NCI-H1105 (cell line): Measurements from ENCODE around the gene GARIN6.
"Not testable (repeated sequence)": the region's sequence is repeated elsewhere in the genome, so short reads cannot be mapped to it uniquely, and the experiment has no call there.

Experiments
- DNase-seq: peaks from one replicate; lab custom pipeline; 2025; lab: John Stamatoyannopoulos, UW

Gene GARIN6

DNA sequence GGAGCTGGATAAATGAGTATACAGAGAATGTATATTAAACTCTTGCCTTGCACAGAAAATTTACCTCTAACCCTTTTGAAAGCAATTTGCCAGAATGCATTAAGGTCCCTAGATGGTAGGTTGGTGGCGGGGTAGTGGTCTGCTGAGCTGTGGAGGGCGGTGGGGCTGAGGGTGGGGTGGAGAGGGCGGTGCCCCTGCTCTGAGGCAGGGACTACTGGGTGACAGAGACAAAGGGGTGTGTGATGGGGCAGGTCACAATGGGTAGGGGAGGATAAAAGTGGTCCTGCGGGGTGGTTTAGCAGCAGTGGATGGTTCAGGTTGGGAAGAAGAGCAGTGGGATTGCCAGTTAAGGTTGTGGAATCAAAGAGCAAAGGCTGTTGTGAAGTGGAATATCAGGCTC, at the start of gene GARIN6:
Gene GARIN6 (plus strand): TSS at position 301 of the 400 bp plus-strand sequence. CDS start 422 bp downstream, outside the sequence.
- no peak for DNase-seq

DNA sequence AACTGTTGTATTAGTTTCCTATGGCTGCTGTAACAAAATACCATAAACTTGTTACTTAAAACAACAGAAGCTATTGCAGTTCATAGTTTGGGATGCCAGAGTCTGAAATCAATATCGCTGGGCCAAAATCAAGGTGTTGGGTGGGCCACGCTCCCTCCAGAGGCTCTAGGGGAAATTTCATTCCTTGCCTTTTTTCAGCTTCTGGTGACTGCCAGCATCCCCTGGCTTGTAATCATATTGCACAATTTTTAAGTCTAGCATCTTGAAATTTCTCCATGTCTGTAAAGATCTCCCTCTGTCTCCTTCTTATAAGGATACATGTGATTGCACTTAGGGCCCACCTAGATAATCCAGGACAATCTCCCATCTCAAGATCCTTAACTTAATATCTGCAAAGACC, 48.8 kb upstream of the GARIN6 start:
- DNase-seq: no peak

DNA sequence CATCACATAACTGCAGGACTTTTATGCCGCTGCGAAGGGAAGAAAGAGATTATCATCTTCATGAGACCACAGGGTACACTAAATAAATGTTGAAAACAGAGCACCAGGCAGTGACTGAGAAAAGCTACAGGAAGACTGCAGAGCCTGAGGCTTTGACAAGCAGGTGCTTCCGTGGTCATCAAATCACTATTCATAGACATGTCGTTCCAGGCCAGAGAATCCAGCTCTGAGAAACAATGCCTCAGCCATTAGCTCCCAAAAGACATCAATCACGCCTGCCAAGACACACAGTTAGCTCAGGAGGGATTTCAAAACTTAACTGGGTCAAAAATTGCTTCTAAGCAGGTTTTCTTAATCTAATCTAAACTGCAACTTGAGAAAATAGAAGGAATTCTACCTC, 47.2 kb upstream of the GARIN6 start:
- peak; percentile 23 for DNase-seq

DNA sequence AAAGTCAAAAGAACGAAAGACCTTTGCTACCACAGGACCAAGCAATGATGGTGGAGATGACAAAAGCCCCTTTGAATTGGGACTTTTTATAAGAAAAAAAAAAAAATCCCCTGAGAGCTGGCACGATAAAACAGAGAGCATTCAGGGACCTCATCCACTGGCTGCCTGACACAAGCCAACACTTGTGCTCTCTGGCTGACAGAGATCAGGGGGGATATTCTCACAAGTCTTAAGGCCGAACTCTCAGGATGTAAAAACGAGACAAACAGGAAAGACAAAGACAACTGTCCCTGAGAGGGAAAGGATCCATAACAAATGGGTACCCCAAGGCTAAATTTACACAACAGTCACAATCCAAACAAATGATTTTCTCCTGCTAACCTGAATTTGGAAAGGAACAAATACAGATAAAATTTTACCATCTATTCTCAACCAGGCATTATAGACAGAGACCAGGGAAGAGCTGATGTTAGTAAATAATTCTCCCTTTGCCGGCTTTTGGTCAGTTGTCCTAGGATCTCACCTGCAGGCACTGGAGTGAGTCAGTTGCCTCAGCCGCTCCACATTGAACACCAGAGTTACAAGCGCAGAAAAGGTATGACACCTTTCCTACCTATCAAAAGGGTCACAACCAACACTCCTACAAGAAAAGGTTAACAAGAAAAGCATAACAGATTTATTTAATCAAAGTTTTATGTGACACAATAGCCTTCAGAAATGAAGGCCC, 37.9 kb upstream of the GARIN6 start:
- DNase-seq: no peak

DNA sequence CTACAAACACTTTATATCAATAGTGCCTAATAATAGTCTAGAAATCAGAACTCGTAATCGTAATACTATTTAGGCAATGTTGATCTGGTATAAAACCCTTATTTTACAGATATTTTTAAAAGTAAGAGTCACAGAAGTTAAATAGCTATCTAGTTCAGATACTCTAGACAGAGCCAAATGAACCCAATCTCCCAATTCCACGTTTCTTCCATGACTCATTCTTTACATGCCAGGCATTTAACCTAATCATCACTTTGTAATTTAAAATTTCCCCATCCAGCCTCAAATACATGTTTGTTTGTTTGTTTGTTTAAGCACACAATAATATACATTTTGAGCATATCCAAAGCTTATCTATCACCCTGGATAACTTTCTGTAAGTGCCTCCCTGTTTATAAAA, 36.4 kb upstream of the GARIN6 start:
- DNase-seq: no peak

DNA sequence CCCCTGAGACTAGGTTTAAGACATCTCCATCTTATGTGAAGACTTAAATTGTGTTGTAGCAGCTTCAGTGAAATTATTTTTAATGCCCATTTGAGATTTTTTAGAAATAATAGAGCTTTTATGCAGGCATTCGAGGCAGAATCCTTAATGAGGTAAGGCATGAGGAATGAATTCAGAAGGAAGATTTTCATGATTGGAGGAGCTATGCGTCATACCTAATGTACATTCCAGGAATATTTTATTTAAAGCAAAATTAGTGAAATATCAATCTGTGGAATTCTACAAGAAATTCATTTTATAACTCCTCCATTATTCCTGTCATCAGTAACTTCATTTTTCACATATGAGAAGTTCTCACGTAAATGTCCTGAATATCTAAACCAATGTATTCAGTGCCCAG, 36.0 kb upstream of the GARIN6 start:
- DNase-seq: no peak

DNA sequence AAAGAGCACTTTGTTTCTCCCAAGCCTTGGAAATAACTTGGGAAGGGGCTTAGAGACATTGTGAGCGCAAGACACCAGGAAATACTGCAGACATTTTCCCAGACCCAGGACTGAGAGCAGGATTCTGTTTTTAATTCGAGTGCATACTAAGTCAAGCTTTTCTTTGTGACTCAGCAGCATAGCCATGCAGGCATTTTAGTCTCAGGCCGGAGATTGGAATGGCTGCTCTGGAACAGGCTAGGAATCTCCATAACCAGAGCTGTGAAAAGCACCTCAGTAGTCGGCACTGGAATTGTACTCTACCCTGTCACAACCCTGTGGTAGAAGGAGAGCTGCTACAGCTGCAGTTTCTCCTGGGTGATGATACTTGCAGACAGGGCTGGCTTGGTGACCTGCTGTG, 28.9 kb upstream of the GARIN6 start:
- DNase-seq: no peak

DNA sequence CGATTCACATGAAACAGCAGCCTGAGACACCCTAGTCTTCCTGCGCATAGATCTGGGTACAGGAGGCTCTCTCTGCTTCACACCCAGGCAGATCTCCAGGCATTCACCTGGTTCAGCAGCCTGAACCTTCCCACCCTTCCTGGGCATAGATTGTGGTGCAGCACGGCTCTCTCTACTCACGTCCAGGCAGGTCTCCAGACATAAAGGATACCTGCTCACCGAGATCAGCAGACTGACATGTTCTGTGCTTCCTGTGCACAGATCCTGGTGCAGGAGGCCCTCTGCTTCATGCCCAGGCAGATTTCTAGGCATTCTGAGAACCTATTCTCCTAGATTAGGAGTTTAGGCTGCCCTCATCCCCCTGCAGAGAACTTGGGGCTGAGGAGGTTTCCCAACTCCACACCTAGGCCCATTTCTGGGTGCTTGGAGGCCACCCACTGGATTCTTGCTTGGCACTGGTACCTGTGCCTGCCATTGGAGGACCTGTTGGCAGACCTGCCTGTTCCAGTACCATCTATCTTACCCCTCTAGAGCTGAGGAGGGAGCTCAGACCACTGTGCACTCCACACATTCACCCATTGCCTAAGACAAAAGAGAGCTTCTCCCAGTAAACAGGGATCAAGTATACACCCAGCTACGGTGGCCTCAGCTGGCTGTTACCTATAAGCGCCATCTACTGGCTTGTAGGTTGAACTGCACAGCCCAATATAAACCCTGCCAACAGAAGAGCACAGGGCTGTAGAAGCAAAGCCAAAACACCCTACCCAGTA, 28.0 kb upstream of the GARIN6 start:
- DNase-seq: no peak

DNA sequence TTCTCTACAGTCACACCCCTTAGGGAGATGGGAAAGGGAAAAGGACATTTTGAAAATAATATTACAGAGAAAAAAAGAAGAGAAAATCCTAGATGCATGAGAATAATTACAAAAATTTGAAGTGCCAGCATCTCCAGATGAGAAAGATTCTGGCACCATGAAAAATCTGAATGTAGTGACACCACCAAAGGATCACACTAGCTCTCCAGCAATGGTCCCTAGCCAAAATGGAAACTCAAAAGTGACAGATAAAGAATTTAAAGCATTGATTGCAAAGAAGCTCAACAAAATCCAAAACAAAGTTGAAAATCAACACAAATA, 27.4 kb upstream of the GARIN6 start:
- DNase-seq: no peak

DNA sequence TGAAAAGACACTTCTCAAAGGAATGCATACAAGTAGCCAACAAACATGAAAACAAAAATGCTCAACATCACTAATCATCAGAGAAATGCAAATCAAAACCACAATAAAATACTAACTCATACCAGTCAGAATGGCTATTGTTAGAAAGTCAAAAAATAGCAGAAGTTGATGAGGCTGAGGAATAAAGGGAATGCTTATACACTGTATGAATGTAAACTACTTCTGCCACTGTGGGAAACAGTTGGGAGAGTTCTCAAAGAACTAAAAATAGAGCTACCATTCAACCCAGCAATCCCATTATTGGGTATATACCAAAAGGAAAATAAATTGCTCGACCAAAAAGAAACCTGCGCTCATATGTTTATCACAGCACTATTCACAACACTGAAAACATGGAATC, 23.0 kb upstream of the GARIN6 start:
- not testable (repeated sequence) for DNase-seq

DNA sequence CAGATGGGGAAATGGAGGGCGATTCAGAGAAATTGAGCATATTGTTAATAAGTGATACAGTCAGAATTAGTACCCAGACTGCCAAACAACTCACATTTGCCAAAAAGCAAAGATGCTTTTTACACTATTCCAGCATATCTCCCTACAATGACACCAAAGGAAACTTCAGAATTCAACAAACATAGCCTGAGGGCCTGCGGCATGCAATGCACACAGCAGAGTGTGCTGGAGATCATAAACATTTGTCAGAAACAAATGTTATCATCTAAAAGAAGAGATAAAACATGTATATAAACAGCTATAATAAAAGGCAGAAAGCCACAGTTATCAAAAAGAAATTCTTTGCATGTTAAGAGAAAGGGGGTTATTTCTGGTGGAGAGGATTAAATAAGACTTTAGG, 20.1 kb upstream of the GARIN6 start:
- DNase-seq: no peak

DNA sequence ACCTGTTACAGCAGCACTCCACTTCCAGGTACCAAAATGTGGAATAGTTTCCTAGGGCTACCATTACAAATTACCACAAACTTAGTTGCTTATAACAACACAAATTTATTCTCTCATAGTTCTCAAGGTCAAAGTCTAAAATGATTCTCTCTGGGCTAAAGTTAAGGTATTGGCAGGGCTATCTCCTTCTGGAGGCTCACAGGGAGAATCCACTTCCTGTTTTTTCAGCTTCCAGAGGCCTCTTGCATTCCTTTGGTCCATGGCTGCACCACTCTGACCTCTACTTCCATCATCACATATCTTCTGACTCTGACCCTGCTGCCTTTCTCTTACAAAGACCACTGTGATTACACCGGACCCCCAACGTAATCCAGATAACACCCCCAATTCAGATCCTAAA, 2.9 kb upstream of the GARIN6 start:
- no peak for DNase-seq

DNA sequence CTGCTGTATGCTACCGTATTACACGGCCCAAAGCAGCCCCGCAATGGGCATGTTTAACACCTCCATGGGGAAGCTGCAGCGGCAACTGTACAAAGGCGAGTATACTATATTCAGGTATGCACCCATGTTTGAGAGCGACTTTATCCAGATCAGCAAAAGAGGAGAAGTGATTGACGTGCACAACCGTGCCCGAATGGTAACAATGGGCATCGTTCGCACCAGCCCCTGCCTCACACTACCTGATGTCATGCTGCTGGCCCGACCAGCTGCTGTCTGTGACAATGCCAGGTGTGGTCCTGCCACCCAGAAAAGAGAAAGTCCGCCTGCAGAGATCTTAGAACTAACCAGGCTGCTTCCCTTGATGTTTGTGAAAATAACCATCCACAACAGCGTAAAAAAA, 630 bp downstream of the GARIN6 start:
- DNase-seq: no peak

DNA sequence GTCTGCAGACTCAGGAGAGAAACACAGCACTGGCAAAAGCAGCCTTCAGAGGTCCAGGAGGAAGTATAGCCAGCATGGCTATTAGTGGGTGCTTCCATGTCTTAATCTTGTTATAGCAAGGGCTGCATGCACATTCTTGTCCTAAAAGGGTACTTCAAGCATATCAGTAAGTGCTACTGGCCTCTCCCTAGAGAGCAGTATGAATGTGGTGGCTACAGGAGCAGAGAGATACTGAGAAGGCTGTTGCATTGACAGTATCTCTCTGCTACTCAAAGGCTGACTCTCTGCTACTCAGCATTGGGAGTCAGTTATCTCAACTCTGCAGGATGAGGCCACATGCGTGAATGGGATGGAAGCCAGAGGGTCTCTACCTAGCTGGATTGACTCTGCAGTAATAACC, 2.0 kb downstream of the GARIN6 start:
- DNase-seq: no peak

DNA sequence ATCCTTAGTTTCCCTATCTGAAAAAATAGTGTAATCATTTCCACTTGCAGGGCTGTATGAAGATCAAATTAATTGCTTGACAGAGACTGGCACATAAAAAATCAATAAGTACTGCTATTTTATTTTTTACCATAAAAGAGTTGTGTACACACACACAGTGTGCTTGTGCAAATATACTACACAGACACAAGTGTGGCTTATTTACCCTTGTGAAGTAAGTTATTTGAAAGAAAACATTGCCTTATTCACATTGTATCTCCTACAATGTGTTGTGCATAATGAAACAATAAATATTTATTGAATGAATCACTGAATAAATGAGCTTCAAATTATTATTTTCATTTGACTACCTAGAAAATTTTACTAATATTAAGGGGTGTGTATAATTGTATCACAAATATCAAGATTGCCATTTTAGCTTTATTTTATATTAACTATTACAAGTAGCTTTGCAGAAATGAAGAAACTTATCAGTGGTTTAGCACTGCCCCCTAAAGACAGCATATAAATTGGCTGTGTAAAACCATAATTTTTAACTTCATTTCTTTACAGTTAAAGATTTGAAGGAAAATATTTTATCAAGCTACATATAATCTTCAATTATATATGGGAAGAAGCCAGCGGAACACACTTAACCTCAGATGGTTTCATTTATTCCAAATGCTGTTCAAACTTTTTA, 11.3 kb downstream of the GARIN6 start:
- DNase-seq: no peak

DNA sequence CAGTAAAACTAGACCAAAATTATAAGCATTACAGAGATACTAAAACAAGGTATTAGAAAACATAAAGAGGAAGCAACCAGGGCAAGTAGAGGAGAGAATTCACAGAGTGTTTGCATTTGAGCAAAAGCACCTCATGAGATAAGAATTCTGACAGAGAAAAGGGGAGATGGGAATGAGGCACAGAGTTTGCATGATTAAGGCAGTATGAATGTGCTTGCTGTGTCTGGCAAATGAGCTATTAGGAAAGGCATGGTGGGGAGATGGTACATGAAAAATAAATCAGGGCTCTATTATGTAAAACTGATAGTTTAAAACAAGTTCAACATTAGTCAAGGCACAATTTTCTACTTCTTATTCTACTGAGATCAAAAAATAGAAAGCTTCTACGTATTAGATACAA, 23.1 kb downstream of the GARIN6 start:
- no peak for DNase-seq

DNA sequence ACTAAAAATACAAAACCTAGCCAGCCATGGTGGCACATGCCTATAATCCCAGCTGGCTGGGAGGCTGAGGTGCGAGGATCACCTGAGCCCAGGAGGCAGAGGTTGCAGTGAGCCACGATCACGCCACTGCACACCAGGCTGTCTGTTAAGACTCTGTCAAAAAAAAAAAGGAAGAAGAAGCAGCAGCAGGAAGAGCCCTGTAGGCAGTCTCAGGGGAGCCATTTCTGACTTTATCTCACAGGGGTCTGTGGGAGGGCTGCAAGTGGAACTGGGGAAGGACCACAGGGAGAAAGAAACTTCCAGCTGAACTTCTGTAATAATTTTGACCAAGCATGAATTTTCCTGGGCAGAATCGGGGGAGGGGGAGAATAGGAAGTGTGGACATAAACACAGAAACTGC, 32.7 kb downstream of the GARIN6 start:
- DNase-seq: no peak

DNA sequence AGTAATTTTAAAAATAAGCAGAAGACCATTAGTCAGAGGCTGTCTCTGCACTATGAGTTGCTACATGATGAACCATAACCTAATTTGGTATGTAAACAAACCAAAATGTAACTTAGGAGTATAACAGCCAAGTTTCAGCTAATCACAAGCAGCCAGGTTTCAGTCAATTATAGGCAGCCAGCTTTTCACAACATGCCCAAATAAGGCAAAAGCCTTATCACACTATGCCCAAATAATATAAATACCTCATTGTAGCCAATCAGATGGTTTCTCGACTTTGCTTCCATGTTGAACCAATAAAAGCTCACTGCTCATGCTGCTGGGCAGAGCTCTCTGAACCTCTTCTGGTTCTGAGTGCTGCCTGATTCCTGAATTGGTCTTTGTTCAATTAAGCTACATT, 38.6 kb downstream of the GARIN6 start:
- DNase-seq: no peak

DNA sequence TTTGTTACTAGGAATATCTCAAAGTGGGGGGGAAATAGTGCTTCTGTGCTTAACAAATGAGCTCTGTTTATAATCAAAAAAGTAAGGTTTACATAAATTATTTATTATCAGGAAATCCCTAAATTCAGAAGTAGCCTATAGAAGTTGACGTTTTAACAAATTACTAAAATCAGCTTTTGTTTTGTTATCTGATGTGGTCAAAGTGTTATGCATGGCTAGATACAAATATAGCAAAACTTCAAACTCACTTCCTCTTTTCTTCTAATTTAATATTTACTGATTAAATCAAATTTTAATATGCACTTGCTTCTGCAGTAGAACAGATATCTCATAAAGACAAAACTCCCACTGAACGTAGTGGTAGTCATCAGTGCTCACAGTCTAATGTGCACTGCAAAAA, 47.5 kb downstream of the GARIN6 start:
- no peak for DNase-seq
